Chondrocyte (in vitro differentiated cells): ENCODE data around the gene MTA1. TPM values are rescaled to one million over a fixed set of nuclear protein-coding genes. Genes with fewer than 3 reads are reported as not detected.

Source experiments
- DNase-seq: peaks from one replicate; pipeline ENCODE4 v3.0.0; 2021; ENCODE audit warnings: mixed read lengths, low spot score
- H3K27ac Mint-ChIP-seq: one replicate; pipeline ENCODE4 v1.8.0; 2021; ENCODE audit warnings: mild to moderate bottlenecking, moderate library complexity, mixed read lengths; ENCODE audit not compliant: unreplicated experiment
- H3K27me3 Mint-ChIP-seq: 2 replicates; pipeline ENCODE4 v1.8.0; 2021; ENCODE audit warnings: low read depth, mixed read lengths
- H3K36me3 Mint-ChIP-seq: 2 replicates; pipeline ENCODE4 v1.8.0; 2021; ENCODE audit warnings: low read depth, mixed read lengths
- H3K4me1 Mint-ChIP-seq: 2 replicates; pipeline ENCODE4 v1.8.0; 2021; ENCODE audit warnings: low read depth, mild to moderate bottlenecking, mixed read lengths
- H3K4me3 Mint-ChIP-seq: one replicate; pipeline ENCODE4 v1.8.0; 2021; ENCODE audit warnings: mild to moderate bottlenecking, moderate library complexity, mixed read lengths; ENCODE audit not compliant: unreplicated experiment
- H3K9me3 Mint-ChIP-seq: 2 replicates; pipeline ENCODE4 v1.8.0; 2021; ENCODE audit warnings: low read depth, mixed read lengths
- CTCF ChIP-seq: fragments of 200-600 bp; sonication (generic); IDR thresholded peaks from 2 replicates; pipeline ENCODE4 v1.5.0; 2021; ENCODE audit warnings: antibody characterized with exemption, mild to moderate bottlenecking, moderate library complexity
- total RNA-seq: library from RNA; stranded (reverse); gene quantifications from 3 replicates; pipeline ENCODE4 v1.2.1, GENCODE V29; 2021

Gene MTA1
- total RNA-seq, 1 donor from 2014 or later: 83.6 TPM

GRCh38 chr14:105432657-105433056 lies 13.0 kb downstream of the MTA1 start:
- Mint-ChIP-seq H3K27ac (no peak overlapping the region), H3K4me3 (no peak overlapping the region), H3K27me3 (no peaks in the 10 kb centered on the region), H3K9me3 (peaks cover 12% of the 10 kb centered on the region), H3K4me1 (peaks cover 30% of the 10 kb centered on the region), H3K36me3 (peaks cover 9% of the 10 kb centered on the region)
- TF ChIP-seq CTCF: no peak
- no peak for DNase-seq

GRCh38 chr14:105433161-105433605 lies 13.6 kb downstream of the MTA1 start:
- DNase-seq: no peak
- peaks cover 7% of the 10 kb centered on the region for H3K36me3 Mint-ChIP-seq
- no peak for TF ChIP-seq CTCF
- H3K27ac Mint-ChIP-seq: no peak overlapping the region
- H3K27me3 Mint-ChIP-seq: no peaks in the 10 kb centered on the region
- peaks cover 12% of the 10 kb centered on the region for H3K9me3 Mint-ChIP-seq
- H3K4me3 Mint-ChIP-seq: no peak overlapping the region
- H3K4me1 Mint-ChIP-seq: peaks cover 30% of the 10 kb centered on the region

GRCh38 chr14:105436402-105436801 lies 16.8 kb downstream of the MTA1 start:
- no peak for TF ChIP-seq CTCF
- no peaks in the 10 kb centered on the region for H3K36me3 Mint-ChIP-seq
- H3K4me3 Mint-ChIP-seq: no peak overlapping the region
- H3K9me3 Mint-ChIP-seq: peaks cover 9% of the 10 kb centered on the region
- H3K4me1 Mint-ChIP-seq: peaks cover 16% of the 10 kb centered on the region
- no peak for DNase-seq
- H3K27me3 Mint-ChIP-seq: no peaks in the 10 kb centered on the region
- H3K27ac Mint-ChIP-seq: no peak overlapping the region

- no peak for TF ChIP-seq CTCF
- no peaks in the 10 kb centered on the region for H3K27me3 Mint-ChIP-seq
Measured at GRCh38 chr14:105436891-105437722, 17.5 kb downstream of the MTA1 start.

GRCh38 chr14:105437723-105438500 lies 18.3 kb downstream of the MTA1 start:
- Mint-ChIP-seq H3K27ac (no peak overlapping the region), H3K27me3 (no peaks in the 10 kb centered on the region), H3K36me3 (peaks cover 3% of the 10 kb centered on the region), H3K4me3 (no peak overlapping the region), H3K9me3 (peaks cover 9% of the 10 kb centered on the region), H3K4me1 (peaks cover 16% of the 10 kb centered on the region)
- no peak for DNase-seq
- no peak for TF ChIP-seq CTCF

More at GRCh38 chr14:105436891-105437722, 17.5 kb downstream of the MTA1 start:
- Mint-ChIP-seq H3K4me3 (no peak overlapping the region), H3K4me1 (peaks cover 16% of the 10 kb centered on the region), H3K9me3 (peaks cover 9% of the 10 kb centered on the region), H3K36me3 (peaks cover 3% of the 10 kb centered on the region), H3K27ac (no peak overlapping the region)
- no peak for DNase-seq
